RWPE2 (cell line): Measurements from ENCODE around the gene TAF4.

ENCODE experiments used
- ATAC-seq: fragments of 200-7000 bp; cut with Tn5 transposase; 3 replicates; pipeline ENCODE4 v1.9.1; 2021; ENCODE audit warnings: low read depth
- DNase-seq: peaks from one replicate; pipeline ENCODE4 v3.0.0-alpha.2; 2020; ENCODE audit warnings: low spot score
- H3K27ac ChIP-seq: fragments of 450-650 bp; 2 replicates; pipeline ENCODE4 v1.5.1; 2017; ENCODE audit warnings: mild to moderate bottlenecking; ENCODE audit not compliant: poor library complexity, severe bottlenecking
- H3K27me3 ChIP-seq: fragments of 250-450 bp; sonication (Bioruptor Pico); 2 replicates; pipeline ENCODE4 v1.5.1; 2021; ENCODE audit warnings: mild to moderate bottlenecking, moderate library complexity; ENCODE audit not compliant: insufficient read depth, poor library complexity, severe bottlenecking
- H3K36me3 ChIP-seq: fragments of 250-450 bp; sonication (Bioruptor Pico); 2 replicates; pipeline ENCODE4 v1.5.1; 2020; ENCODE audit warnings: low read depth, mild to moderate bottlenecking, moderate library complexity
- H3K4me1 ChIP-seq: fragments of 250-450 bp; sonication (Bioruptor Pico); 2 replicates; pipeline ENCODE4 v1.5.1; 2021; ENCODE audit warnings: mild to moderate bottlenecking, moderate library complexity; ENCODE audit not compliant: insufficient read depth, poor library complexity, severe bottlenecking
- H3K4me3 ChIP-seq: fragments of 250-450 bp; sonication (Bioruptor Pico); 2 replicates; pipeline ENCODE4 v1.5.1; 2021; ENCODE audit warnings: mild to moderate bottlenecking, moderate library complexity; ENCODE audit not compliant: severe bottlenecking
- H3K9me3 ChIP-seq: fragments of 250-450 bp; sonication (Bioruptor Pico); 2 replicates; pipeline ENCODE4 v1.5.1; 2021; ENCODE audit warnings: mild to moderate bottlenecking, moderate library complexity; ENCODE audit not compliant: severe bottlenecking
- CTCF ChIP-seq: fragments of 450-650 bp; IDR thresholded peaks from one replicate; pipeline ENCODE4 v1.5.1; 2017; ENCODE audit warnings: mild to moderate bottlenecking, moderate library complexity; ENCODE audit not compliant: poor library complexity, severe bottlenecking

TAF4 gene

GRCh38 chr20:62032609-62033368, 32.9 kb downstream of the TAF4 start:
- no peak overlapping the region for H3K4me3 ChIP-seq
- no peaks in the 10 kb centered on the region for H3K27me3 ChIP-seq
- ATAC-seq (no peak), DNase-seq (peak; percentile 78)
- H3K9me3 ChIP-seq, result no peaks in the 10 kb centered on the region
- peaks cover 10% of the 10 kb centered on the region for H3K4me1 ChIP-seq
- TF ChIP-seq CTCF, result no peak
- H3K27ac ChIP-seq, result no peak overlapping the region
- H3K36me3 ChIP-seq, result no peaks in the 10 kb centered on the region

GRCh38 chr20:62031462-62032092, 34.1 kb downstream of the TAF4 start:
- Histone ChIP-seq H3K9me3 (no peaks in the 10 kb centered on the region), H3K36me3 (no peaks in the 10 kb centered on the region), H3K4me1 (peaks cover 10% of the 10 kb centered on the region), H3K4me3 (no peak overlapping the region), H3K27ac (peak overlapping the region; percentile 2), H3K27me3 (no peaks in the 10 kb centered on the region)
- no peak for TF ChIP-seq CTCF
- DNase-seq (peak; percentile 71), ATAC-seq (no peak)

- peak overlapping the region; percentile 2 for H3K27ac ChIP-seq
- DNase-seq, result peak; percentile 75
- no peak for TF ChIP-seq CTCF
- peak; percentile 72 for ATAC-seq
- H3K9me3 ChIP-seq, result no peaks in the 10 kb centered on the region
- peaks cover 10% of the 10 kb centered on the region for H3K4me1 ChIP-seq
- no peaks in the 10 kb centered on the region for H3K27me3 ChIP-seq
- no peak overlapping the region for H3K4me3 ChIP-seq
- H3K36me3 ChIP-seq, result no peaks in the 10 kb centered on the region
Observed at GRCh38 chr20:62030834-62031434, 34.7 kb downstream of the TAF4 start.

GRCh38 chr20:62030357-62030756, 35.3 kb downstream of the TAF4 start:
- Histone ChIP-seq H3K27ac (no peak overlapping the region), H3K27me3 (no peaks in the 10 kb centered on the region), H3K4me1 (peaks cover 10% of the 10 kb centered on the region), H3K36me3 (no peaks in the 10 kb centered on the region), H3K4me3 (no peak overlapping the region), H3K9me3 (no peaks in the 10 kb centered on the region)
- TF ChIP-seq CTCF, result no peak
- ATAC-seq (no peak), DNase-seq (no peak)
